NCI-H2081 (cell line): ENCODE measurements around the gene ZNF384.

Experiments used
- DNase-seq, 2 experiments: peaks; one replicate each; lab custom pipeline; 2025; lab: John Stamatoyannopoulos, UW

The ZNF384 gene

DNA sequence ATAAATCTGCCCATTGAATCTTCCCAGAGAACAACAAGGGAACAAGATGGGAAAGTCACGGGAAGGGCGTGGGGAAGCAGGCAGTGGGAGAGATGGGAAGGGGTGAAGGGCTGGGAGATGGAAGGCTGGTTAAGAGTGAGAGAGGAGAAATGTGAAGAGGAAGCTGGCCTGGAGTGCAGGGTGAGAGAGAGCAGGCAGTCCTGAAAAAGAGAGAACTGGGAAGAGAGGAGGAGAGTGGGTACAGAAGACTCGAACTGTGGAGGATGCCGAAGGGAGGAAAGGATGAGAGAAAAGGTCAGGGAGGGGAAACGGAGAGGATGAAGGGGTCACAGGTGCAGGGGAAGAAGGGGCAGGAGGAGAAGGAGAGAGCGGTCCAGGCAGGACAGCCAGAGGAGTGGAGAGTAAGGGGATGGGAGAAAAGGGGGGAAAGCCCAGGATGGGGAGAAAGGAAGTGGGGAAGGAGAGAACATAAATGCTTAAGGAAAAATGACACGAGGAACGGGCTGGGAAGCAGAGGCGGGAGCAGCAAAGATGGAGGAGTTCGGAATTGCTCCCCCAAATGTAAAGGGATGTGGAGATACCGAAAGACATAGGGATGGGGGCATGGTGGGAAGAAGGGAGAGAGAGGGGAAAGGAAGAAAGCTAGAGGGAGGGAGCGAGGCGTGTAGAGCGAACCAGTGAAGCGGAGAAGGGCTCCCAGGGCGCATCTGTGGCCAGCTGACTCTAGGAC lies 10.2 kb upstream of the ZNF384 start:
- no peak for DNase-seq

DNA sequence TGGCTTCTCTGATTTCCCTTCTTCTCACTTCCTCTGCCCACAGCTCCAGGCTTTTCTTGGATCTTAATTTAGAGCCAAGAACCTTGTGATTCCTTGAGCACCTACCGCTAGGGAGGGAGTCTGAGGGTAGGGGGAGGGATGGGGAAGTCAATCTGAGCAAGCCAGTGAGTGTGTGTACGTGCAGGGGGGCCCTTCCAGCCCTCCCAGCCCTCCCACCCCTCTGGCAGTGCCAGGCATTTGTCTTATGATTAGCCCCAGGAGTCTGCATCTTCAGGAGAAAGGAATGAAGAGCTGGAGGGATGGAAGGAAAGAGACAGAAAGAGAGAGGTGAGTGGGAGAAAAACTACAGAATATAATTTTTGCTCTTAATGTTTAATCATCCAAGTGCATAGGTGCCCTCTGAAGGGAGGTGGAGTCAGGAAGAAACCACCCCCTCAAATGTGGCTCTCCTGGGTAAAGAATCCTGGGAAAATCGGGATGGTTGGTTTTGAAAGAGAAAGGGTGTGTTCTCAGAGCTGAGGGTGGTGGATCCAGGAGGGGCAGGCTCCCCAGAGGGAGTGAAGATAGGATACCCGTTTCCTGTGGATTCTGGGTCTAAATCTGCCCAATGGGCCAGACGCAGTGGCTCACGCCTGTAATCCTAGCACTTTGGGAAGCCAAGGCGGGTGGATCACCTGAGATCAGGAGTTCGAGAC lies 9.3 kb upstream of the ZNF384 start:
- DNase-seq: no peak

DNA sequence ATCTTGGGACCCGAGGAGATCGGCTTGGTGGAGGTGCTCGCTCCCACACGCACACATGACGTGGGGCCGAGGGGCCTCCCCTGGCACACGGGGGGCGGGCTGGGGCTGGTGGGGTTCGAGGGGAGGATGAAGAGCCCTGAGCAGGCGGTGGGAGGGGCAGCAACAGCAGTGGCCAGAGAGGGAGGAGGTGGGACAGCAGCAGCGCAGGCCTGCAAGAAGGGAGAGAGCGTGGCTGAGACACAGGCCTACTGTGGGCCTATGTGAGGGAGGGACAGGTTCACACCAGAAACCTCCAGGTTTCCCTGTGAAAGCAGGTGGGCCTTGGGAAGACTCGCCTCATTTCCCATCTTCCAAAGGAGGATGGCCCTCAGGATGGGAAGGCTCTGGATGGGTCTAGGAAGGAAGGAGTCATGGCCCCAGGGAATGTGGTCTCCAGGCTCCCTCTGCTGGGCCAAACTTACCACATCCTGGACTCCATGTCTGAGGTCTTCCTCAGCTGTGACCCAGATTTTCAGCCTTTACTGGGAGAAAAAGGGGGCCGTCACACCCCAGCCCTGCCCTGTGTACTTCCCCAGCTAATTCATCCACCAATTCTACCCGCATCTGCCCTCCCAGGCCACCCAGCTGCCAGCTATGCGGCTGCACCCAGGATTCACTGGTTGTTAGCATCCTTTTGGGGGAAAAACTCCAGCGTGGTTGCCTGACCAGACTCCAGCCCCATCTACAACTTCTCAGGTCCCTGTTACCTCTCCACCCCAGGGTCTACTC lies 8.6 kb upstream of the ZNF384 start:
- DNase-seq: peak; percentile 9 to 34

DNA sequence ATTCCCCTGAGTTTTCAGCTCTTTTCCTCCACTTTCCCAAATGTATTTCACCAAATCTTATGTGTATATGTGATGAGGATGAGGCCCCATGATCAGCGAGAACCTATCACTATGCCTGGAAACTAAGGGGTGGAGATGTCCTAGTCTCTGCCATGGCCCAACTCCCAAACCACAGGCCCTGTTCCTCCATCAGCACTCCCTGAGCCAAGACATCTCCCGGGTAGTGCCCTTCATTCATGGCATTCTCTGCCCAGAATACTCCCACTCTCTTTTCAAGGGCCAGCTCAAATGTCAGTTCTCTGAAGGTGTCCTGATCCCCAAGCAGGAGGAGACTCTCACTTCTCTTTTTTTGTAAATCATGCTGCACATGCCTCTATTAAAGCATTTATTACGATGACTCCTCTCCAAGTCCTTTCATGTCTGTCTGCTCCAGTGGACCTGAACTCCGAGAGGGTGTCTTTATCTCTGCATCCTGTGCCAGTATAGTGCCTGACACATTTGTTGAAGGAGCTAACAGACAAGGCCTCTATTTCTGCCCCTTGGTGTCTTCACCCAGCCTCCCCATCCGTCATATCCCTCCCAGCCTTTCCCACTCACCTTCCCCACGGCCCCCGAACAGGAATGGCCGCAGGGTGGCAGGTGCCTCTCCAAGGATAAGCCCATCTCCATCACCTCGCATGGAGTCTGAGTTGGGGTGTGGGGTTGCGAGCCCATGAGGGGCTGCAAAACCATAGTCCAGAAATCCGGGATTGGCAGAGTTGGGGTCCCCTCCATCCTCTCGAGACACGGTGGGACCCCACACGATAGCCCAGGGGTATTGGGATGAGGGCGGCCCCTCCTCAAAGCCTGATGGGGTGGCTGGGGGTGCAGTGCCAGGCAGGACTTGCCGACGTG lies 7.8 kb upstream of the ZNF384 start:
- no peak for DNase-seq

DNA sequence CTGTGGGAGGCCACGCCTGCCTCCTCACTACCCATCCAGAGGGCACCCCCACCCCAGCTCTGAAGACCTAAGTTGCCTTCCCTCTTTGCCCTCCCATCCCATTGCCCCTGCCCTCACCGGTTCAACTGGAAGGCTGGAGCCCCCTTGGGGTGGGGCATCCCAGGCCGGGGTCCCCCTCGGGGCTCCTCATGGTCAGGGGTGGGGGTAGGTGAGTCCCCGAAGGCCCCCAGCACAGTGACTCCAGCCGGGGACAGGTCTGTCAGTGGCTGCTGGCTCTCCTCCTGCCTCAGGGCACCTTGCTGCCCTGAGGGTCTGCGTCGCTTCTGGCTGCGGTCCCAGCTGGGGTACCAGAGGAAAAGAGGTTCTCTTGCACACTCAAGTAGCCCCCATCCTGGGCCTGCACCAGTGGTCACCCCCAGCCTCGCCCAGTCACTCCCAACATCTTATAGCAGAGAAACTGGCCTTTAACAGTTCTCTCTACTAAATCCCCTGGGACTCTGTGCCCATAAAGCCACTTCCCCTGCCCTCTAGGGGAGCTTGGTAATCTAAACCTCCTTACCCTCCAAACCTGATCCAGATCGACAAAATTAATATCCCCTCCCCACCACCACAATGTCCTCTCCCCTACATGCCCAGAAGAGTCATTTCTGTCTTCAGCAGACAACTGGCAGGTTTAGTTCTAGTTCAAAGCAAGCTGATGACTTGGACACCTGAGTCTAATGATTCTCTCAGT lies 6.3 kb upstream of the ZNF384 start:
- DNase-seq: no peak

DNA sequence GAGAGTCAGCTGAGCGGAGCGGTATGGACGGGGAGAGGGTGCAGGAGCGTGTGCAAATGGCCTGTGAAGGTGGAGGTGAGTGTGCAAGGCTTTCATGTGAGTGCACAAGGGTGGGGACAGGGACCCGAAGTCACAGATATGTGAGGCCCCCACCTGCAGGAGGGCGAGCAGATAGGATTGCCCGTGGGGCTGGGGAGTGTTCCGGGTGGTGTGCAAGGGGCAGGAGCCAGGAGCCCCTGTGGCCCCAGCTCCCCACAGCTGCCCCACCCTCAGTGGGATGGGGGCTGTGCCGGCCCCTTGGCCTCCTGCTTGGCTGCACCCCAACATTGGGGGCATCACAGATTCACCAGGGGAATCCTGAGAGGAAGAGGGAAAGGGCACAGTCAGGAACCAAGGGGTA lies 5.5 kb upstream of the ZNF384 start:
- no peak for DNase-seq

DNA sequence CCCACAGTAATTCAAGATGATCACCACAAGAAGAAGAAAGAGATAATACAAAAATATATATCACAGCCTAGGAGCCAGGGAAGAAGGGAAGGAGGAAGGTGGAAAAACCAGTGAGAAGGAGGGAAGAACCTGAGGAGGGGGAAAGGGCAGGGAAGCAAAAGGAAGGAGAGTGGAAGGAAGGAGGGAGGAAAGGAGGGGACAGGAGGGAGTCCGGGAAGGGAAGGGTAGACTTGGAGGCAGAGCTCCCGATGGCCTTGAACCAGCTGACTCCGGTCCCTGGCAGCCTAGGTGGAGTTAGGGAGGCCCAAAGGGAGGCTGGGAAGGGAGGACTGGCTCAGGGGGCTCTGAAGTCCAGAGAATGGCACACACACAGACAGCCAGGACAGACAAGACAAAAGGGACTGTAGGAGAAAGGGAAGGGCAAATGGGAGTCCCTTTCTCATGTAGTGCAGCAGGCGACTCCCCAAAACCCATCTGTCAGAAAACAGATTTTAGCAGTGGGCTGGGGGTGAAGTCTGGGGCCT lies 4.7 kb upstream of the ZNF384 start:
- DNase-seq: no peak

DNA sequence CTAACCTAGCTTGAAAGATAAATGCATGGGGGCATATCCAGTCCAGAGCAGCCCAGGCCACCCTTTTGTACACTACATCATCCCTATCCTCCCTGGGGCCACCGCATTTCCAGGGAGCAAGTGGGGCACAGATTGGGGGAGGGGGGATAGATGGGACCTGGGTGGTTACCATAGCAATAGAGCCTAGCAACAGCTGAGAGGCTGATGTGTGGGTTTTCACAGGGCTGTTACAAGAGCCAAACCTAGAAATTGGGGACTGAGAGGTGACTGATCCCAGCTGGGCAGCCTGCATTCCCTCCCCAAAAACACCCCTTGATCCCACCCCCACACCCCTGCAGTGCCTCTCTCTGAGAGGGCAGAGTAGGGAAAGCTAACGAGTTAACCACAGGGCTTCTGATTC lies 3.7 kb upstream of the ZNF384 start:
- DNase-seq: no peak

DNA sequence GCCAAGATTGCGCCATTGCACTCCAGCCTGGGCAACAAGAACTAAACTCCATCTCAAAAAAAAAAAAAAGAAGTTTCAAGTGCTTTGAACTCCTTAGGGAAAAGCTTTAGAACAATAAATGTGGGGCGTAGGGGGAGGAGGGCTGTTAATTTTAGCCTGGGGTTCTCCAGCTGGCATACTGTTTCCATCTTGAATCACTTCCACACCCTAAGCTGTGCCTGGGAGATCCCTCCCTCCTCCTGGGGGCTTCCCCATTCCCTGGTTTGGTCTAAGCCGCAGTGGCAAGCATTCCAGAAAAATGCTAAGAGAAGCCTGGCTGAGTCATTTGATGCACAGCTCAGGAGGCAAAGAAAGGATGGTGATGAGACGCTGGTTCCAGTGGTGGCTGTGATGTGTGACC lies 2.3 kb upstream of the ZNF384 start:
- no peak for DNase-seq

DNA sequence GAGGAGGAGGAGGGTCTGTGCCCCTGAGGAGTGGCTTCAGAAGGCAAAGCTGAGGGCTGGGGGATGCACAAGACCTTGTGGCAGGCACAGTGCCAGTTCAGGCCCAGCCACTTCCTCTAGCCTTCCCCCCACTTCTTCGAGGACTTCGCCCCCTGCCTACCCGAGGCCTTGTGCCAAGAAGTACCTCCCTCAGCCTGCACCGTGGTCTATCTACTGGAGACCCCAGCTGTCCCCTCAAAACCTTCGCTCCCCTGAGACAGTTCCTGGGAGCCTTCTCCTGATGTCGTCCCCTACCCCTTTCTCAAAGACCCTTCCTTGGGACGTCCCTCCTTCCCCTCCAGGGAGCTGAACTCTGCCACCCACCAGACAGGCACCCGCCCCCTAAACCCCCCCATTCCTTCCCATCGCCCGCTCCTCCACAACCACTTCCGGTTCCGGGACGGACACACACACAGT lies 604 bp downstream of the ZNF384 start:
- DNase-seq: peak in 1 of 2 experiments; percentile 51

DNA sequence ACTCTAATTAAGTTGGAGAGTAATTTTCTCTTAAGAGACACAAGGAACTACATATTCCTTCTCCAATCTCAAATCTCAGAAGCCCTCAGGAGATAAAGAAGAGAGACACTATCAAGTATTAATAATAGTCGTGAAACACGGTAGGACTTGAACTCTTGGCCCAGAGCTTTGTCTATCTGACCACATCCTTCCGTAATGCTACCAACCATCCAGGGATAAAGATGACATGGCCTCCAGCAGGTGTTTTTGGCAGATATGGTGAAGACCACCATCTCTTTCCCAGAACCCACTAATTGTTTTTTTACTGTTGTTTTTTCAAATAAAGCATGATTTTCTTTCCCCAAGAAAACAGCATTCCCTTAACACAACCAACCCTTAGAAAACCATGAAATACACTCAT lies 3.4 kb downstream of the ZNF384 start:
- no peak for DNase-seq

DNA sequence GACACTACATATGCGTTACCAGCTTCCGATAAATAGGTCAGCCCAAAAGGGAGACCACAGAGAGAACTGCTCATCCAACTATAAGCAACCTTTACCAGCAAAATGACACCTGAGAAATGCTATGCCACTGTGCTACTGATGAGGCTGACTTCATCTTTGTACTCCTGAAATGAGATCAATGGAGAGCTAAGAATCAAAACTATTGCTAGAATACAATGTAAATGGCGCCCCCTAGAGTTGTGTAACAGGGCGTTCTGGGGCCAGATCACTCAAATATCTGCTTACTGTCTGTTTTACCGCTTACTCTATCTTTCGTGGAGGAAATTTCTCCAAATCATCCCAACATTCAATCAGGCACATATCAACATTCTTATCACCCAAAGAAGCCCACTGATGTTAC lies 4.6 kb downstream of the ZNF384 start:
- peak; percentile 21 to 47 for DNase-seq

DNA sequence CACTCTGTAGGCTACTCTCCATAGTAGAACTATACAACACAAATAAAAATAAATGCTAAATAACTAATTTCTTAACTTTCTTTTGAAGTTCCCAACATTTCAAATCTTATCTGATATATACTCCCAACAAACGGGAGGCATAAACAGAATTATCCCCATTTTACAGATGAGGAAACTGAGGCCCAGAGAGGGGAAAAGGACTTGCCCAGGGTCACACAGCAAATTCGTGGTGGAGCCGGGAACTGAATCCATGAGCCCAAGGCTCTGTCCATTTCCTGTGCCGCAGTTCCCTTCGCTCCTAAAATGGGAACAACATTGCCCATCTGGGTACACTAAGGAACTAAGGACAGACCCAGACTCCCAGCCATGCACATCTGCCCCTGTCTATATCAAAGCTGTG lies 12.2 kb downstream of the ZNF384 start:
- DNase-seq: no peak

DNA sequence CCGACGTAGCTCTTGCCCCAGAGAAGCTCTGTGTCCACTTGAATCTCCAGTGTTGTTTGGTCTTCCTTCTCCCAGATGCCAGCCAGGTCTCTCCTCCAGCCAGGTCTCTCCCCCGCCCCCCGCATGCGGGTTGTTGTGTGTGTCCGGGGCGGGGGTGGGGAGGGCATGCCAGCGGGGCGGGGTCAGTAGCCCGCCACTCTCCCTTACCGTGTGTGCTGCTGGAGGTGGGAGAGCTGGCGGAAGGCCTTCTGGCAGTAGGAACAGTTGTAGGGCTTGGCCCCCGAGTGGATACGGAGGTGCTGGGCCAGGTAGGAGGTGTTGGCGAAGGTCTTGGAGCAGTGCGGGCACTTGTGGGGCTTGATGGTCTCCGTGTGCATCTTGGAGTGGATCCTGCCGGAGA lies 17.0 kb downstream of the ZNF384 start:
- no peak for DNase-seq

DNA sequence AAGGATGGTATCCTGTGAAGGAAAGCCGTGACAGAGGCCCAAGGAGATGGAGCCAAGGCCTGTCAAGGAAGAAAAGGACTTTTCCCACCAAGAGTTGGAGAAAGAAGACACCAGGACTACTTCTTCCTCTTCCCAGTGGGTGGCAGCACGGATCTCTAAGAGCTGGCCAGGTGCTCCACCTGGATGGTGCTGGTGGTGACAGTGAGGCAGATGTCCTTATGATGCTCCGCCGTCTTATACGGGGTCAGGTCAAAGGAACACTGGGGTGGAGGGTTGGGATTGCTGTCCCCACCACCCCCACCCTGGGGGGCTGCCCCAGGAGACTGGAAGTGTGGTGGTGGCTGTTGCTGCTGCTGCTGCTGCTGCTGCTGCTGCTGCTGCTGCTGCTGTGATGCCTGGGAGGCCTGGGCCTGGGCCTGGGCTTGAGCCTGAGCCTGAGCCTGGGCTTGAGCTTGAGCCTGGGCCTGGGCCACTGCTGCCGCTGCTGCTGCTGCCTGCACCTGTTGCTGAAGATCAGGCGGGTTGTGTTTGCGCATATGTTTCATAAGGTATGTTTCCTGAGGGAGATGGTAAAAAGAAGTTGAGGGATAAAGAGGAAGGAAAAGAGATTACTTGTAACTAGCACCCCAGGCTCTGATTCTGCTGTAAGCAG lies 21.5 kb downstream of the ZNF384 start:
- no peak for DNase-seq

DNA sequence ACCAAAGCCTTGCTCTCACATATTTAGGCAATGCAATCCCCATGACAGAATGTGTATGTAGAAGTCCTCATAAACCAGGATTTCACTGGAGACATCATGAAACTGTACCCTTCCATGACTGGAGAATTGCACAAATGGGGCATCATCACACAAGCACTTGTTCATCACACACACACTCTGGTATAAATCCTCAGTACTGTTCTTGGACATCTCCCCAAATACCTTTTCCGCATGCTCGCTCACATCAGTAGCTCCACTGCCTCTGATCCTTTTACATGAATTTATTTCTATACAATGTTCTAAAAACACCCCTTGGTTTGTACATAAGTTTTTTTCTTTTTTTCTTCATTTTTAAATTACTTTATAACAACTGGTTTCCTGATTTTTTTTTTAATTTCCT lies 23.0 kb downstream of the ZNF384 start:
- DNase-seq: no peak

DNA sequence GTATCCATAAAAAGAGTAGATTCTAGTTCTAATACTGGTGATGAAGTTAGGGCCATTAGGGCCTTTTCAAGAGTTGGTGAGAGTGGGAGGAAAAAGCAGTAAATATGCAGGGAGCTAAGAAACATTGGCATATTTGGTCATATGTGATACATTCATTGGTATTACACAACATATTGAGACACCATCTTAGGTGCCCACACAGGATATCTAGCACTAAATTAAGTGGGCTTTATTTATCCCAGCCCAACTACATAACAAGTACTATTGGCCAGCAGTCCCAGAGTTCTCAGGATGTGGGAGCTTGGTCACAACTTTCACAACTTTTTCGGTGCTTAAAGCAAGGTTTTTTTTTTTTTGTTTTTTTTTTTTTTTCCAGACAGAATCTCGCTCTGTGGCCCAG lies 24.3 kb downstream of the ZNF384 start:
- no peak for DNase-seq

DNA sequence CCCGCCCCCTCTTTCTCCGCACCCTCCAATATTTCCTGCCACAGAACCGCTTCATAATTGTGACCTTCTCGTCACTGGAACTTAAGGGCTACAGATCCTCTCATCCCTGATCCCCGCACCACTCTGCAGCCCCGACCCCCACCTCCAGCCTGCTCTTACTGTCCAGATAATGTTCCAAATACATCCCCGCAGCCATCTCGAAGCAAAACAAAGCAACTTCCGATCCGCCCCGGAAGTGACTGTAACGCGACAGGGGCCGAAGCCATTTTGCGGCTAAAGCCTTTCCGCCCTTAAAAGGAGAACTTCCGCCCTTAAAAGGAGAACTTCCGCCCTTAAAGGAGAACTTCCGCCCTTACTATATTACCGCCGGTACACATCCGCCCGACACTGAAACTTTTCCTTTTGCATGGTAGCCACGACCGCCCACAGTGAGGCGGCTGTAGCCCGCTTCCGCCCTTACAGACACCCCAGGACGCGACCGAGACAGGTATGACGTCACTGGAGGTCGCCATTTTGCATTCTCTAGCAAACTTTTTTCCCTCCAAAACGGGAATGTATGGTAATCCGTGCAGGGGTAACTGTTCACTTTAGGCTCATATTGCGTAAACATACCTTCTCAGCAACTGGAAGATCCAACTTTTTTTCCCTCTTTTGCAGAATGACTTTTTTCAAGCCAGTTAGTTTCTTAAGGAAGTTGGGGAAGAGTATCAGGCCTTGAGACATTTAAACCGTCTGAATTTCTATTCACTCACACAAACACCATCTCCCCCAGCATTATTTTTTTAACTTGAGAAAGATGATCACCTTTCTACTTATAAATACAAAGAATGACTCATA lies 26.1 kb downstream of the ZNF384 start, which contains the start of gene ING4:
TSS of gene ING4 (minus strand) at position 214 of the 837 bp plus-strand sequence. CDS start at position 196, 18 bp downstream.
- peak; percentile 98 to 100 for DNase-seq

DNA sequence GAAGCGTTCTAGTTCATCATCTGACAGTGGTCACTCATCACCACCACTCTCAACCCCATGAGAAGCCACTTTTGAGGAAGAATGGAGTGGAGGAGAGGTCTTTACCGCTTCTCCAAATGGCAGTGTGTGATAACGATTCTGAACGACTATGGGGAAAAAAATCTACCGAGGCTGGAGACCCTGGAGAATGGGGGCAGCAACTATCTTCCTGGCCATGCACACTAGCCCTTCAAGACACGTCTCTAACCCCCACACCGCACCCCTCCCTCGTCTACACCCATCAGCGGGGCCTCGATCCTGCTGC lies 26.6 kb downstream of the ZNF384 start:
- DNase-seq: peak in 1 of 2 experiments; percentile 40

DNA sequence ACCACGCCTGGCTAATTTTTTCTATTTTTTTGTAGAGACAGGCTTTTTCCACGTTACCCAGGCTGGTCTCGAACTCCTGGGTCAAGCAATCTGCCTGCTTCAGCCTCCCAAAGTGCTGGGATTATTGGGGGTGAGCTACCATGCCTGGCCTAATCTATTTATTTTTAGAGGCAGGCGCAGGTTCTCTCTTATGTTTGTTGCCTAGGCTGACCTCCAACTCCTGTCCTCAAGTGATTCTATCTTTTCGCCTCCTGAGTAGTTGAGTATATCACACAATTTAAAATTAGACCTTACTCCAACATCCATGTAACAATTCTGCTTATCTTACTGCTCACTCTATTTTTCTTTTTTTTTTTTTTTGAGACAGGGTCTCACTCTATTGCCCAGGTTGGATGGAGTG lies 35.2 kb downstream of the ZNF384 start:
- no peak for DNase-seq
